ENCODE measurements around the gene POU2F1. TPM values are rescaled to one million over a fixed set of nuclear protein-coding genes. Genes with fewer than 3 reads are reported as not detected.

Gene POU2F1
- total RNA-seq, 4 donors from 2014 or later, result 8.4 to 32.1 (median 17.5) TPM

- 96% methylated on average over 7 of the region's 8 CpGs for WGBS
- H3K36me3 ChIP-seq, result no peaks in the 10 kb centered on the region
These were observed 241.7 kb downstream of the POU2F1 start for GRCh38 chr1:167462341-167462740.

GRCh38 chr1:167463080-167463479, 242.4 kb downstream of the POU2F1 start:
- TF ChIP-seq EP300 (IDR thresholded peaks at IDR 0.05) (no peak), POLR2A (IDR thresholded peaks at IDR 0.05) (no peak), CTCF (IDR thresholded peaks at IDR 0.05) (no peak), POLR2AphosphoS5 (IDR thresholded peaks at IDR 0.05) (no peak)
- no peak overlapping the region for H3K4me3 ChIP-seq
- no peaks in the 10 kb centered on the region for H3K9me3 ChIP-seq
- no peaks in the 10 kb centered on the region for H3K4me1 ChIP-seq
- no peaks in the 10 kb centered on the region for H3K36me3 ChIP-seq
- no peak overlapping the region for H3K27ac ChIP-seq
- DNase-seq (ENCODE audit: low spot score in 2 of 2), result no peak
- no peaks in the 10 kb centered on the region for H3K27me3 ChIP-seq
- 84% methylated on average over 4 of the region's 4 CpGs for WGBS

More at GRCh38 chr1:167462341-167462740, 241.7 kb downstream of the POU2F1 start:
- Histone ChIP-seq H3K4me3 (no peak overlapping the region), H3K9me3 (no peaks in the 10 kb centered on the region), H3K27me3 (no peaks in the 10 kb centered on the region), H3K27ac (no peak overlapping the region), H3K4me1 (no peaks in the 10 kb centered on the region)
- no peak for TF ChIP-seq EP300 (IDR thresholded peaks at IDR 0.05)
- DNase-seq (ENCODE audit: low spot score in 2 of 2), result no peak

GRCh38 chr1:167463875-167464575, 243.3 kb downstream of the POU2F1 start:
- Histone ChIP-seq H3K27ac (no peak overlapping the region), H3K9me3 (no peaks in the 10 kb centered on the region), H3K27me3 (no peaks in the 10 kb centered on the region), H3K4me1 (no peaks in the 10 kb centered on the region), H3K4me3 (no peak overlapping the region), H3K36me3 (no peaks in the 10 kb centered on the region)
- TF ChIP-seq POLR2A (IDR thresholded peaks at IDR 0.05), result no peak
- no peak for TF ChIP-seq CTCF (IDR thresholded peaks at IDR 0.05)
- TF ChIP-seq POLR2AphosphoS5 (IDR thresholded peaks at IDR 0.05), result no peak
- TF ChIP-seq EP300 (IDR thresholded peaks at IDR 0.05), result no peak
- 76% methylated on average over 6 of the region's 6 CpGs for WGBS
- no peak for DNase-seq (ENCODE audit: low spot score in 2 of 2)

- DNase-seq (ENCODE audit: low spot score in 2 of 2), result no peak
- no peaks in the 10 kb centered on the region for H3K27me3 ChIP-seq
- no peaks in the 10 kb centered on the region for H3K9me3 ChIP-seq
- H3K4me1 ChIP-seq, result no peaks in the 10 kb centered on the region
- H3K27ac ChIP-seq, result no peak overlapping the region
- H3K4me3 ChIP-seq, result no peak overlapping the region
- TF ChIP-seq EP300 (IDR thresholded peaks at IDR 0.05) (no peak), POLR2A (IDR thresholded peaks at IDR 0.05) (no peak), CTCF (IDR thresholded peaks at IDR 0.05) (no peak)
- WGBS, result 89% methylated on average over 2 of the region's 2 CpGs
- H3K36me3 ChIP-seq, result no peaks in the 10 kb centered on the region
These were observed 244.3 kb downstream of the POU2F1 start for GRCh38 chr1:167465018-167465417.

- no peaks in the 10 kb centered on the region for H3K27me3 ChIP-seq
- no peaks in the 10 kb centered on the region for H3K4me1 ChIP-seq
- no peaks in the 10 kb centered on the region for H3K36me3 ChIP-seq
- no peak overlapping the region for H3K4me3 ChIP-seq
- TF ChIP-seq POLR2AphosphoS5 (IDR thresholded peaks at IDR 0.05) (no peak), EP300 (IDR thresholded peaks at IDR 0.05) (no peak), CTCF (IDR thresholded peaks at IDR 0.05) (no peak), POLR2A (IDR thresholded peaks at IDR 0.05) (no peak)
- DNase-seq (ENCODE audit: low spot score in 2 of 2), result no peak
- WGBS, result 65% methylated on average over 1 of the region's 1 CpG
- H3K9me3 ChIP-seq, result no peaks in the 10 kb centered on the region
- no peak overlapping the region for H3K27ac ChIP-seq
These were observed 245.1 kb downstream of the POU2F1 start for GRCh38 chr1:167465743-167466142.

Measured in suprapubic skin (tissue), 4 donors.